HCT116 (cell line): Measurements from ENCODE around the gene CLEC18A.
"Not testable (repeated sequence)": the region's sequence is repeated elsewhere in the genome, so short reads cannot be mapped to it uniquely, and the experiment has no call there.

ENCODE experiments used
- POLR2A ChIP-seq: IDR thresholded peaks from 2 replicates; pipeline ENCODE4 v1.7.0; 2011; ENCODE audit warnings: borderline replicate concordance; ENCODE audit not compliant: insufficient read depth, insufficient read length; ENCODE audit errors: extremely low read depth
- POLR2AphosphoS5 ChIP-seq: IDR thresholded peaks from 2 replicates; pipeline ENCODE4 v1.6.1; 2011; ENCODE audit warnings: mild to moderate bottlenecking, low read depth, low read length, moderate library complexity
- ZBTB33 ChIP-seq: IDR thresholded peaks from 2 replicates; pipeline ENCODE4 v1.6.1; 2011; ENCODE audit warnings: mild to moderate bottlenecking, low read length, moderate library complexity; ENCODE audit not compliant: insufficient replicate concordance; ENCODE audit errors: extremely low read depth
- TF ChIP-seq, protein P1 (sequence below), 3 experiments: fragments of 200-600 bp in 1 of 3; sonication (generic) in 1 of 3; IDR thresholded peaks in 2 of 3; conservative IDR thresholded peaks in 1 of 3; 2 replicates each; pipeline ENCODE4 v1.5.1; 2012 to 2017; ENCODE audit warnings: low read depth in 2 of 3, low read length in 2 of 3, antibody characterized with exemption in 1 of 3, borderline replicate concordance in 1 of 3, control low read depth in 1 of 3, mild to moderate bottlenecking in 1 of 3, mixed read lengths in 1 of 3, mixed run types in 1 of 3, moderate library complexity in 1 of 3; ENCODE audit not compliant: insufficient read depth in 1 of 3

DNA sequence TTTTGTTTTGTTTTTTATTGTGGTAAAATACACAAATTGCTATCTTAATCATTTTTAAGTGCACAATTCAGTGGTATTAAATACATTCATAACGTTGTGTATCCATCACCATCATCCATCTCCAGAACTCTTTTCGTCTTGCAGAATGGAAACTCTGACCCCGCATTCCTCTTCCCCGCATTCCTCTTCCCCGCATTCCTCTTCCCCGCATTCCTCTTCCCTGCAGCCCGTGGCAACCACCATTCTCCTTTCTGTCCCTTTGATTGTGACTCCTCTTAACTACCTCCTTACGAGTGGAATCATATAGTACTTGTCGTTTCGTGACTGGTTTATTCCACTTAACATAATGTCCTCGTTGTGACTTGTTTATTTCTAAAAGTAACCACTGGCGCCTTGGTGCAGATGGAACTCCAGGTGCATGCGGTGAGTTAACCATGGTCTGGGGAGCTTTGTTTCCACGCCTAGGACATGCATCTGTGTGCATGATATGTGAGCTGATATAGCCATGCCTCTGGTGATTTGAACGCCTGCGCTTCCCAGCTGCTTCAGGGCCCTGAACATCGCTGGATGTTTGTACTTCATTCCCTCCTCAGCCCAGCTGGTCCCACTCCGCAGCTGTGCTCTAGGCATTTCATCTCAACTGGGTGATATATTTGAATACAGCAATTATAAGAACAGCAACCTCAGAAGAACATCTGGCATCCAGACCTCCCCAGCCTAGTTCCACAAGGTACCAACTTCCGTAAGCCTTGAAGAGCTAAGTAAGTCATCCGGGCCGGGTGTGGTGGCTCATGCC lies 7.7 kb upstream of the CLEC18A start:
- TF ChIP-seq ZBTB33, POLR2AphosphoS5, POLR2A: not testable (repeated sequence)
- TF ChIP-seq, protein P1, sequence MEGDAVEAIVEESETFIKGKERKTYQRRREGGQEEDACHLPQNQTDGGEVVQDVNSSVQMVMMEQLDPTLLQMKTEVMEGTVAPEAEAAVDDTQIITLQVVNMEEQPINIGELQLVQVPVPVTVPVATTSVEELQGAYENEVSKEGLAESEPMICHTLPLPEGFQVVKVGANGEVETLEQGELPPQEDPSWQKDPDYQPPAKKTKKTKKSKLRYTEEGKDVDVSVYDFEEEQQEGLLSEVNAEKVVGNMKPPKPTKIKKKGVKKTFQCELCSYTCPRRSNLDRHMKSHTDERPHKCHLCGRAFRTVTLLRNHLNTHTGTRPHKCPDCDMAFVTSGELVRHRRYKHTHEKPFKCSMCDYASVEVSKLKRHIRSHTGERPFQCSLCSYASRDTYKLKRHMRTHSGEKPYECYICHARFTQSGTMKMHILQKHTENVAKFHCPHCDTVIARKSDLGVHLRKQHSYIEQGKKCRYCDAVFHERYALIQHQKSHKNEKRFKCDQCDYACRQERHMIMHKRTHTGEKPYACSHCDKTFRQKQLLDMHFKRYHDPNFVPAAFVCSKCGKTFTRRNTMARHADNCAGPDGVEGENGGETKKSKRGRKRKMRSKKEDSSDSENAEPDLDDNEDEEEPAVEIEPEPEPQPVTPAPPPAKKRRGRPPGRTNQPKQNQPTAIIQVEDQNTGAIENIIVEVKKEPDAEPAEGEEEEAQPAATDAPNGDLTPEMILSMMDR (IDR thresholded peaks at IDR 0.05 in 2 of 3, conservative IDR thresholded peaks at IDR 0.05 in 1 of 3; ENCODE audit: borderline replicate concordance in 1 of 3, insufficient read depth in 1 of 3, low read depth in 2 of 3, low read length in 2 of 3), result not testable (repeated sequence)
